Mesenchymal stem cell (in vitro differentiated cells and primary cell): ENCODE measurements around the gene HERC2.

Experiments used
- DNase-seq: peaks from one replicate; pipeline ENCODE4 v3.0.0-alpha.2; 2013
- H2AFZ ChIP-seq: one replicate; pipeline ENCODE4 v1.6.1; 2013; ENCODE audit warnings: low read depth, mild to moderate bottlenecking, control low read depth, inconsistent platforms, low read length, moderate library complexity
- H2AK5ac ChIP-seq: 2 replicates; pipeline ENCODE4 v1.6.1; 2013; ENCODE audit warnings: low read length, moderate library complexity, mild to moderate bottlenecking, inconsistent platforms; ENCODE audit not compliant: severe bottlenecking
- H2BK120ac ChIP-seq: one replicate; pipeline ENCODE4 v1.6.1; 2013; ENCODE audit warnings: low read depth, mild to moderate bottlenecking, inconsistent platforms, low read length, moderate library complexity
- H2BK12ac ChIP-seq, 2 experiments: one replicate each; pipeline ENCODE4 v1.6.1; 2013; ENCODE audit warnings: inconsistent platforms in 2 of 2, low read length in 2 of 2, mild to moderate bottlenecking in 2 of 2, moderate library complexity in 2 of 2, control low read depth in 1 of 2
- H2BK15ac ChIP-seq: one replicate; pipeline ENCODE4 v1.6.1; 2013; ENCODE audit warnings: mild to moderate bottlenecking, low read depth, inconsistent platforms; ENCODE audit not compliant: poor library complexity, severe bottlenecking
- H2BK5ac ChIP-seq: 2 replicates; pipeline ENCODE4 v1.6.1; 2013; ENCODE audit warnings: low read depth, mild to moderate bottlenecking, low read length, control low read depth, inconsistent platforms; ENCODE audit not compliant: poor library complexity, severe bottlenecking
- H3K14ac ChIP-seq, 2 experiments: one replicate each; pipeline ENCODE4 v1.6.1; 2013; ENCODE audit warnings: inconsistent platforms in 2 of 2, low read length in 2 of 2, control low read depth in 1 of 2, mild to moderate bottlenecking in 1 of 2, moderate library complexity in 1 of 2
- H3K18ac ChIP-seq, 2 experiments: one replicate each; pipeline ENCODE4 v1.6.1; 2013; ENCODE audit warnings: inconsistent platforms in 2 of 2, low read length in 2 of 2, control low read depth in 1 of 2, low read depth in 1 of 2, mild to moderate bottlenecking in 1 of 2
- H3K23ac ChIP-seq, 2 experiments: one replicate each; pipeline ENCODE4 v1.6.1; 2013; ENCODE audit warnings: inconsistent platforms in 2 of 2, low read length in 2 of 2, mild to moderate bottlenecking in 2 of 2, moderate library complexity in 2 of 2, control low read depth in 1 of 2
- H3K27ac ChIP-seq: 2 replicates; pipeline ENCODE4 v1.5.1; 2013; ENCODE audit warnings: mild to moderate bottlenecking, moderate library complexity, low read length, control low read depth, inconsistent platforms; ENCODE audit not compliant: poor library complexity, severe bottlenecking
- H3K27me3 ChIP-seq, 2 experiments: 2 replicates each; pipeline versions ENCODE4 v1.6.1 to v1.7.0; 2013; ENCODE audit warnings: low read length in 2 of 2, mild to moderate bottlenecking in 2 of 2, moderate library complexity in 2 of 2, control low read depth in 1 of 2, inconsistent platforms in 1 of 2; ENCODE audit not compliant: control insufficient read depth in 1 of 2, insufficient read depth in 1 of 2
- H3K36me3 ChIP-seq, 2 experiments: 2 replicates each; pipeline versions ENCODE4 v1.6.1 to v1.7.0; 2013; ENCODE audit warnings: low read length in 2 of 2, control low read depth in 1 of 2, inconsistent platforms in 1 of 2, low read depth in 1 of 2, mild to moderate bottlenecking in 1 of 2; ENCODE audit not compliant: insufficient read depth in 2 of 2, control insufficient read depth in 1 of 2
- H3K4ac ChIP-seq, 2 experiments: one replicate each; pipeline ENCODE4 v1.6.1; 2013; ENCODE audit warnings: inconsistent platforms in 2 of 2, low read length in 2 of 2, mild to moderate bottlenecking in 2 of 2, moderate library complexity in 2 of 2, control low read depth in 1 of 2, low read depth in 1 of 2
- H3K4me1 ChIP-seq: 2 replicates; pipeline ENCODE4 v1.6.1; 2013; ENCODE audit warnings: low read depth, low read length, control low read depth; ENCODE audit not compliant: control insufficient read depth, insufficient read depth
- H3K4me2 ChIP-seq: 2 replicates; pipeline ENCODE4 v1.6.1; 2013; ENCODE audit warnings: low read length, mild to moderate bottlenecking, inconsistent platforms; ENCODE audit not compliant: poor library complexity, severe bottlenecking
- H3K4me3 ChIP-seq, 2 experiments: 2 replicates each; pipeline versions ENCODE4 v1.5.1 to v1.7.0; 2013; ENCODE audit warnings: low read length in 2 of 2, mild to moderate bottlenecking in 2 of 2, control low read depth in 1 of 2, low read depth in 1 of 2; ENCODE audit not compliant: insufficient read depth in 1 of 2
- H3K79me1 ChIP-seq: replicated peaks from 2 replicates; pipeline ENCODE4 v1.6.1; 2013; ENCODE audit warnings: mild to moderate bottlenecking, control low read depth, low read length, inconsistent platforms; ENCODE audit not compliant: poor library complexity, severe bottlenecking
- H3K9ac ChIP-seq: 2 replicates; pipeline ENCODE4 v1.7.0; 2013; ENCODE audit warnings: mild to moderate bottlenecking, low read length, moderate library complexity
- H3K9me3 ChIP-seq: 2 replicates; pipeline ENCODE4 v1.7.0; 2013; ENCODE audit warnings: mild to moderate bottlenecking, low read length; ENCODE audit not compliant: control insufficient read depth
- H4K8ac ChIP-seq: one replicate; pipeline ENCODE4 v1.6.1; 2013; ENCODE audit warnings: inconsistent platforms, mild to moderate bottlenecking, low read length, moderate library complexity
- H4K91ac ChIP-seq: one replicate; pipeline ENCODE4 v1.6.1; 2013; ENCODE audit warnings: mild to moderate bottlenecking, low read length, inconsistent platforms
- WGBS: methylation state at CpG from one replicate; pipeline ENCODE4 v1.1.7; 2013; ENCODE audit warnings: mixed read lengths; 5-methylcytosine and 5-hydroxymethylcytosine counted together

The HERC2 gene

GRCh38 chr15:28082891-28083684 lies 238.9 kb downstream of the HERC2 start:
- H3K27ac ChIP-seq, result no peak overlapping the region
- H3K9ac ChIP-seq, result no peak overlapping the region
- H3K4me1 ChIP-seq, result peaks cover 3% of the 10 kb centered on the region
- no peak overlapping the region for H2BK5ac ChIP-seq
- no peaks in the 10 kb centered on the region for H3K79me1 ChIP-seq
- WGBS, result 48% methylated on average over 8 of the region's 11 CpGs
- H2BK15ac ChIP-seq, result no peak overlapping the region
- H3K27me3 ChIP-seq, result peaks cover 3 to 4% of the 10 kb centered on the region in 2 experiments
- no peak overlapping the region for H3K4me2 ChIP-seq
- H3K4me3 ChIP-seq, result no peak overlapping the region
- H3K23ac ChIP-seq, result no peak overlapping the region
- H4K8ac ChIP-seq, result no peak overlapping the region
- H3K18ac ChIP-seq, result no peak overlapping the region
- H2AFZ ChIP-seq, result no peak overlapping the region
- H2AK5ac ChIP-seq, result no peak overlapping the region
- no peak for DNase-seq
- no peak overlapping the region for H3K14ac ChIP-seq
- H2BK120ac ChIP-seq, result no peak overlapping the region
- H3K4ac ChIP-seq, result no peak overlapping the region
- no peak overlapping the region for H4K91ac ChIP-seq
- H2BK12ac ChIP-seq, result no peak overlapping the region
- peaks cover 7% of the 10 kb centered on the region for H3K9me3 ChIP-seq
- H3K36me3 ChIP-seq, result no peaks in the 10 kb centered on the region

GRCh38 chr15:28081594-28081993 lies 240.4 kb downstream of the HERC2 start:
- Histone ChIP-seq H3K18ac (no peak overlapping the region), H3K4me2 (no peak overlapping the region), H3K4me1 (peaks cover 3% of the 10 kb centered on the region), H2BK120ac (no peak overlapping the region), H4K8ac (no peak overlapping the region), H2AFZ (no peak overlapping the region), H3K36me3 (no peaks in the 10 kb centered on the region), H3K9ac (no peak overlapping the region), H2BK5ac (no peak overlapping the region), H2AK5ac (no peak overlapping the region), H4K91ac (no peak overlapping the region), H3K23ac (no peak overlapping the region), H3K9me3 (peaks cover 7% of the 10 kb centered on the region), H3K4ac (no peak overlapping the region), H3K27me3 (peaks cover 0 to 4% of the 10 kb centered on the region in 2 experiments), H2BK12ac (no peak overlapping the region), H3K27ac (no peak overlapping the region), H3K79me1 (no peaks in the 10 kb centered on the region), H3K4me3 (no peak overlapping the region), H2BK15ac (no peak overlapping the region), H3K14ac (no peak overlapping the region)
- whole genome bisulfite sequencing, result 96% methylated on average over 20 of the region's 20 CpGs
- no peak for DNase-seq

GRCh38 chr15:28080386-28080785 lies 241.6 kb downstream of the HERC2 start:
- no peak for DNase-seq
- Histone ChIP-seq H3K18ac (no peak overlapping the region), H3K4me3 (no peak overlapping the region), H3K4me2 (no peak overlapping the region), H2AFZ (no peak overlapping the region), H3K27ac (no peak overlapping the region), H3K4ac (no peak overlapping the region), H3K79me1 (no peaks in the 10 kb centered on the region), H2BK12ac (no peak overlapping the region), H3K9ac (no peak overlapping the region), H4K8ac (no peak overlapping the region), H3K36me3 (no peaks in the 10 kb centered on the region), H3K23ac (no peak overlapping the region), H2BK120ac (no peak overlapping the region), H3K4me1 (peaks cover 3% of the 10 kb centered on the region), H2BK5ac (no peak overlapping the region), H2BK15ac (no peak overlapping the region), H3K14ac (no peak overlapping the region), H3K27me3 (peaks cover 0 to 4% of the 10 kb centered on the region in 2 experiments), H2AK5ac (no peak overlapping the region), H4K91ac (no peak overlapping the region), H3K9me3 (peaks cover 7% of the 10 kb centered on the region)
- WGBS, result 44% methylated on average over 7 of the region's 8 CpGs

- no peak overlapping the region for H2BK15ac ChIP-seq
- WGBS, result 70% methylated on average over 9 of the region's 9 CpGs
- H2BK5ac ChIP-seq, result no peak overlapping the region
Observed at GRCh38 chr15:28079313-28079969, 242.5 kb downstream of the HERC2 start.

More at GRCh38 chr15:28079313-28079969, 242.5 kb downstream of the HERC2 start:
- Histone ChIP-seq H3K36me3 (no peaks in the 10 kb centered on the region), H3K14ac (no peak overlapping the region), H3K23ac (no peak overlapping the region), H2BK12ac (no peak overlapping the region), H3K4me1 (peaks cover 3% of the 10 kb centered on the region), H2AK5ac (no peak overlapping the region), H2AFZ (no peak overlapping the region), H3K79me1 (no peaks in the 10 kb centered on the region), H3K9ac (no peak overlapping the region), H4K91ac (no peak overlapping the region), H2BK120ac (no peak overlapping the region), H3K27me3 (peaks cover 0 to 4% of the 10 kb centered on the region in 2 experiments), H3K18ac (no peak overlapping the region), H3K4me3 (no peak overlapping the region), H3K9me3 (peaks cover 5% of the 10 kb centered on the region), H3K4me2 (no peak overlapping the region), H4K8ac (no peak overlapping the region), H3K27ac (no peak overlapping the region), H3K4ac (no peak overlapping the region)
- DNase-seq, result no peak
